Measurements from ENCODE around the gene CA6. TPM values are rescaled to one million over a fixed set of nuclear protein-coding genes. Genes with fewer than 3 reads are reported as not detected.
A peak's percentile ranks its signal among the peaks of the same experiment; 100 is the strongest.

The CA6 gene
- total RNA-seq, 1 donor, result not detected

DNA sequence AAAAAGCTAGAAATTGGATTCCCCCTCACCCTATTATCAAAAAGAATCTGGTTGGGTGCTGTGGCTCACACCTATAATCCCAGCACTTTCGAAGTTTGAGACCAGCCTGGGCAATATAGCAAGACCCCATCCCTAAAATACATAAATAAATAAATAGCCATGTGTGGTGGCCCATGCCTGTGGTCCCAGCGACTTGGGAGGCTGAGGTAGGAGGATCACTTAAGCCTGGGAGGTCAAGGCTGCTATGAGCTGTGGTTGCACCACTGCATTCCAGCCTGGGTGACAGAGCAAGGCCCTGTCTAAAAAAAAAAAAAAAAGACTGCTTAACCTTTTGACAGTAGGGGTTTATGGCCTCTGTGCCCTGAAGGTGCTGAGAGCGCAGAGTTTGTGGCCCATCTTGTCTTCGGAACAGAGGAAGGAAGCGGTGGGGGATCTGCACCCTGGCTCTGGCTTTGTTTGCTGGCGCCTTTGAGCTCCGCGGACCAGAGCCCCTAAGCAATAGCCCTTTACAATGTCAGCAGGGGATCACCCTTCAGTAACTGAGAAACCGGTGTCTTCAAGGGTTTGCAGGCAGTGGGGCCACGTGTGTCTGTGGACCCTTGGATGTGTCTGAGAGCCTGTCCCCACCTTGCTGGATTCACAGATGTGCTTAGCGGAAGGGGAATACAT is 58.5 kb downstream of the CA6 start:
- Histone ChIP-seq H2AFZ (ENCODE audit: low read length) (no peak overlapping the region), H3K4me1 (ENCODE audit: insufficient read depth, low read length) (peaks cover 4% of the 10 kb centered on the region), H3K79me2 (ENCODE audit: insufficient read depth, low read length) (no peaks in the 10 kb centered on the region), H3K9me3 (ENCODE audit: low read depth, low read length) (no peaks in the 10 kb centered on the region), H3K4me3 (ENCODE audit: insufficient read depth, low read length) (no peak overlapping the region), H3K4me2 (ENCODE audit: insufficient read depth, low read length) (no peak overlapping the region), H3K27me3 (ENCODE audit: insufficient read depth, low read length) (no peaks in the 10 kb centered on the region), H3K36me3 (ENCODE audit: insufficient read depth, low read length) (no peaks in the 10 kb centered on the region), H3K27ac (ENCODE audit: low read depth, low read length) (no peak overlapping the region), H4K20me1 (ENCODE audit: insufficient read depth, low read length) (no peaks in the 10 kb centered on the region)
- TF ChIP-seq, protein P1, sequence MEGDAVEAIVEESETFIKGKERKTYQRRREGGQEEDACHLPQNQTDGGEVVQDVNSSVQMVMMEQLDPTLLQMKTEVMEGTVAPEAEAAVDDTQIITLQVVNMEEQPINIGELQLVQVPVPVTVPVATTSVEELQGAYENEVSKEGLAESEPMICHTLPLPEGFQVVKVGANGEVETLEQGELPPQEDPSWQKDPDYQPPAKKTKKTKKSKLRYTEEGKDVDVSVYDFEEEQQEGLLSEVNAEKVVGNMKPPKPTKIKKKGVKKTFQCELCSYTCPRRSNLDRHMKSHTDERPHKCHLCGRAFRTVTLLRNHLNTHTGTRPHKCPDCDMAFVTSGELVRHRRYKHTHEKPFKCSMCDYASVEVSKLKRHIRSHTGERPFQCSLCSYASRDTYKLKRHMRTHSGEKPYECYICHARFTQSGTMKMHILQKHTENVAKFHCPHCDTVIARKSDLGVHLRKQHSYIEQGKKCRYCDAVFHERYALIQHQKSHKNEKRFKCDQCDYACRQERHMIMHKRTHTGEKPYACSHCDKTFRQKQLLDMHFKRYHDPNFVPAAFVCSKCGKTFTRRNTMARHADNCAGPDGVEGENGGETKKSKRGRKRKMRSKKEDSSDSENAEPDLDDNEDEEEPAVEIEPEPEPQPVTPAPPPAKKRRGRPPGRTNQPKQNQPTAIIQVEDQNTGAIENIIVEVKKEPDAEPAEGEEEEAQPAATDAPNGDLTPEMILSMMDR (IDR thresholded peaks at IDR 0.05; ENCODE audit: extremely low read depth, low read depth, low read length), result no peak
- DNase-seq (ENCODE audit: insufficient read length, low spot score, missing footprints), result no peak

DNA sequence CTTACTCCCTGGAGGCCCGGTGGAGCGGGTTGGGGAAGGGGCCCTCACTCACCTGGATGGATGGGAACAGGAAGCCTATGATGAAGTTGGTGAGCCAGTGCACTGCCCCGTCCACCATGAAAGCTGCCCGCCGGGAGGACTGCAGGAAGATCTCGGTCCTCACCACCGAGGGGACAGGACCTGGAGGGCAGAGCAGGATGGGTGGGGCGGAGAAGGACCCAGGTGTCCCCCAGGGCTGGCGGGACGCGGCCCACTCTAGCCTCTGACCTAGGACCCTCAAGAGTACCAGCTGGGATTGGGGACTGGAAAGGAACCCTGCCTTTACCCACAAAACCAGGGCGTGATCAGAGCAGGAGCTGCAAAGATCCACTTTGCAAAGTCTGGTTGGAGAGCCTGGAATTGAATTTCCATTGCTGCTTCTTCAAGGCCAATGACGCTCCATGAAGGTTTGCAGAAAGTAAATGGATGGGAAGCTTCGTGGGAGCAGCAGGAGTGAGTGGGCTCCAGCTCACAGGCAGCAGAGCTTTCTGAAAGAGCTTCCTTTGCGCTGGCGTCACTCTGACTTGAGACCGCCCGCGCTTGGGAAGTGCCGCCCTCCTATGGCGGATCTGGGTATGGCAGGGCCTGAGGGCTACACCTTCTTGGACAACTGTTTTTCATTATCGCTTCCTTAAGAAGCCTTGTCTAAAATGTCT is 59.2 kb downstream of the CA6 start:
- Histone ChIP-seq H4K20me1 (ENCODE audit: insufficient read depth, low read length) (no peaks in the 10 kb centered on the region), H3K27me3 (ENCODE audit: insufficient read depth, low read length) (no peaks in the 10 kb centered on the region), H3K79me2 (ENCODE audit: insufficient read depth, low read length) (no peaks in the 10 kb centered on the region), H3K4me3 (ENCODE audit: insufficient read depth, low read length) (no peak overlapping the region), H2AFZ (ENCODE audit: low read length) (peak overlapping the region; percentile 22), H3K4me1 (ENCODE audit: insufficient read depth, low read length) (peaks cover 4% of the 10 kb centered on the region), H3K27ac (ENCODE audit: low read depth, low read length) (no peak overlapping the region), H3K4me2 (ENCODE audit: insufficient read depth, low read length) (no peak overlapping the region), H3K36me3 (ENCODE audit: insufficient read depth, low read length) (no peaks in the 10 kb centered on the region), H3K9me3 (ENCODE audit: low read depth, low read length) (no peaks in the 10 kb centered on the region)
- TF ChIP-seq, protein P1 (IDR thresholded peaks at IDR 0.05; ENCODE audit: extremely low read depth, low read depth, low read length), result peak; percentile 98
- DNase-seq (ENCODE audit: insufficient read length, low spot score, missing footprints), result peak; percentile 98

DNA sequence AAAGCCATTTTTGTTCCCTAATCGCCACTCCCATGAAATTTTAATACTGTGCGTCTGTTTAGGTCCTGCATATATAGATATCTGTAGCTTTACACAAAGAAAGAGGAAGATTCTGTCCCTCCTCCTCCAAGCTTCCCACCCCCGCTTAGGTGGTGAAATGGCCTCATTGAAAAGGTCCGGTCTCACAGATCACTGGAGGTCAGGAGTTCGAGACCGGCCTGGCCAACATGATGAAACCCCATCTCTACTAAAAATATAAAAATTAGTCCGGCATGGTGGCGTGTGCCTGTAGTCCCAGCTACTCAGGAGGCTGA is 59.7 kb downstream of the CA6 start:
- H2AFZ ChIP-seq (ENCODE audit: low read length), result no peak overlapping the region
- no peaks in the 10 kb centered on the region for H3K36me3 ChIP-seq (ENCODE audit: insufficient read depth, low read length)
- H3K9me3 ChIP-seq (ENCODE audit: low read depth, low read length), result no peaks in the 10 kb centered on the region
- H3K27ac ChIP-seq (ENCODE audit: low read depth, low read length), result no peak overlapping the region
- no peak overlapping the region for H3K4me2 ChIP-seq (ENCODE audit: insufficient read depth, low read length)
- DNase-seq (ENCODE audit: insufficient read length, low spot score, missing footprints), result no peak
- TF ChIP-seq, protein P1 (IDR thresholded peaks at IDR 0.05; ENCODE audit: extremely low read depth, low read depth, low read length), result no peak
- H3K4me1 ChIP-seq (ENCODE audit: insufficient read depth, low read length), result peaks cover 4% of the 10 kb centered on the region
- no peaks in the 10 kb centered on the region for H4K20me1 ChIP-seq (ENCODE audit: insufficient read depth, low read length)
- no peaks in the 10 kb centered on the region for H3K79me2 ChIP-seq (ENCODE audit: insufficient read depth, low read length)
- no peaks in the 10 kb centered on the region for H3K27me3 ChIP-seq (ENCODE audit: insufficient read depth, low read length)
- no peak overlapping the region for H3K4me3 ChIP-seq (ENCODE audit: insufficient read depth, low read length)

DNA sequence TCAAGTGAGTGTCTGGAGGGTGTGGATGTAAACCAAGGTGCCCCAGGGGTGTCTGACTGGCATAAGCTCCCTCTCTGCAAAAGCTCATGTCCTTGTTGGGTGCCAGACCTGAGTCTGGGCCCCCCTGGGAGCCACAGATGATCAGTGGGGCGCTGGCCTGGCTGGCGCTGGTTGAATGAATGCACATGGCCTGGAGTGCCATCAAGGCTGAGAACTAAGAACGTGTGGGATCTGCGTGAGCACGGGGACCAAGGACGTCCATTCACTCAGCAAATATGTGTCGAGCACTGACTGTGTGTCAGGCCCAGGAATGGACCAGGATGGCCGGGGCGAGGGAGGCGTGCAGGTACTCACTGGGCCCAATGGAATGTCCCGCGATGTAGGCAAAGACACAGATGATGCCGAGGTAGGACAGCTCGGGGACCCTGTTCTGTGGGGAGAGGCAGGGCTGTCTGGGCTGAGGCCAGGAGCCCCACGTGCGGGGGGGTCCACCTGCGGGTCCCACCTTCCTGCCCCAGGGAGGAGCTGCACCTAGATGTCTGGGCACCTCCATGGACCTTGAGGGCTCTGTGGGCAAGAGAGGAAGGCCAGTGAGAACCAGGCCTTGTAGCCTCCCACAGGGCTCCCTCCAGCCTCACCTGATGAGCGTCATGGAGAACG is 61.4 kb downstream of the CA6 start:
- no peaks in the 10 kb centered on the region for H3K79me2 ChIP-seq (ENCODE audit: insufficient read depth, low read length)
- H3K27ac ChIP-seq (ENCODE audit: low read depth, low read length), result no peak overlapping the region
- H3K36me3 ChIP-seq (ENCODE audit: insufficient read depth, low read length), result no peaks in the 10 kb centered on the region
- no peaks in the 10 kb centered on the region for H4K20me1 ChIP-seq (ENCODE audit: insufficient read depth, low read length)
- no peak overlapping the region for H3K4me3 ChIP-seq (ENCODE audit: insufficient read depth, low read length)
- no peaks in the 10 kb centered on the region for H3K9me3 ChIP-seq (ENCODE audit: low read depth, low read length)
- H3K4me2 ChIP-seq (ENCODE audit: insufficient read depth, low read length), result no peak overlapping the region
- H3K27me3 ChIP-seq (ENCODE audit: insufficient read depth, low read length), result no peaks in the 10 kb centered on the region
- no peak overlapping the region for H2AFZ ChIP-seq (ENCODE audit: low read length)
- DNase-seq (ENCODE audit: insufficient read length, low spot score, missing footprints), result peak; percentile 64
- TF ChIP-seq, protein P1 (IDR thresholded peaks at IDR 0.05; ENCODE audit: extremely low read depth, low read depth, low read length), result no peak
- H3K4me1 ChIP-seq (ENCODE audit: insufficient read depth, low read length), result peaks cover 4% of the 10 kb centered on the region

All from osteoblast (primary cell).